H9 (cell line): Measurements from ENCODE around the gene DBNDD1. TPM values are rescaled to one million over a fixed set of nuclear protein-coding genes. Genes with fewer than 3 reads are reported as not detected.

Source experiments
- DNase-seq: peaks from one replicate; pipeline ENCODE4 v3.0.0-alpha.2; 2017
- H2AFZ ChIP-seq: one replicate; pipeline ENCODE4 v1.6.1; 2013; ENCODE audit warnings: mild to moderate bottlenecking, low read length, control low read depth, moderate library complexity
- H2AK5ac ChIP-seq: 2 replicates; pipeline ENCODE4 v1.6.1; 2013; ENCODE audit warnings: low read length, control low read depth, mixed read lengths; ENCODE audit not compliant: insufficient read length
- H2BK120ac ChIP-seq: one replicate; pipeline ENCODE4 v1.6.1; 2013; ENCODE audit warnings: low read depth, mild to moderate bottlenecking, low read length, control low read depth, inconsistent platforms; ENCODE audit not compliant: poor library complexity, severe bottlenecking
- H2BK12ac ChIP-seq: 2 replicates; pipeline ENCODE4 v1.6.1; 2013; ENCODE audit warnings: low read length, control low read depth, mixed read lengths, low read depth; ENCODE audit not compliant: insufficient read length
- H2BK15ac ChIP-seq: 2 replicates; pipeline ENCODE4 v1.6.1; 2013; ENCODE audit warnings: low read depth, low read length, control low read depth
- H2BK20ac ChIP-seq: one replicate; pipeline ENCODE4 v1.6.1; 2013; ENCODE audit warnings: low read depth, mild to moderate bottlenecking, low read length, control low read depth, inconsistent platforms; ENCODE audit not compliant: poor library complexity, severe bottlenecking
- H2BK5ac ChIP-seq: 2 replicates; pipeline ENCODE4 v1.6.1; 2013; ENCODE audit warnings: low read length, control low read depth, mixed read lengths; ENCODE audit not compliant: insufficient read length
- H3K14ac ChIP-seq: 2 replicates; pipeline ENCODE4 v1.6.1; 2013; ENCODE audit warnings: low read length, control low read depth; ENCODE audit not compliant: insufficient read depth
- H3K18ac ChIP-seq: 2 replicates; pipeline ENCODE4 v1.6.1; 2013; ENCODE audit warnings: low read depth, mild to moderate bottlenecking, mixed read lengths, low read length, control low read depth; ENCODE audit not compliant: insufficient read length
- H3K23ac ChIP-seq: 2 replicates; pipeline ENCODE4 v1.6.1; 2013; ENCODE audit warnings: low read length, control low read depth, mixed read lengths, low read depth; ENCODE audit not compliant: insufficient read length
- H3K23me2 ChIP-seq: 2 replicates; pipeline ENCODE4 v1.6.1; 2013; ENCODE audit warnings: low read depth, mild to moderate bottlenecking, mixed read lengths, low read length, control low read depth; ENCODE audit not compliant: insufficient read length, poor library complexity, severe bottlenecking
- H3K27ac ChIP-seq: 2 replicates; pipeline ENCODE4 v1.5.1; 2013; ENCODE audit warnings: low read length, control low read depth, mixed read lengths, low read depth; ENCODE audit not compliant: insufficient read length
- H3K27me3 ChIP-seq: 2 replicates; pipeline ENCODE4 v1.6.1; 2013; ENCODE audit warnings: low read length, control low read depth, inconsistent platforms; ENCODE audit not compliant: insufficient read depth
- H3K4ac ChIP-seq: 2 replicates; pipeline ENCODE4 v1.6.1; 2013; ENCODE audit warnings: low read depth, mild to moderate bottlenecking, control low read depth, inconsistent platforms, low read length, moderate library complexity
- H3K4me1 ChIP-seq: 2 replicates; pipeline ENCODE4 v1.6.1; 2013; ENCODE audit warnings: low read length, control low read depth, inconsistent platforms; ENCODE audit not compliant: insufficient read depth
- H3K4me2 ChIP-seq: 2 replicates; pipeline ENCODE4 v1.6.1; 2013; ENCODE audit warnings: low read length, control low read depth, mixed read lengths; ENCODE audit not compliant: insufficient read length, insufficient read depth
- H3K56ac ChIP-seq: 2 replicates; pipeline ENCODE4 v1.6.1; 2013; ENCODE audit warnings: low read depth, mild to moderate bottlenecking, mixed read lengths, low read length, control low read depth; ENCODE audit not compliant: insufficient read length
- H3K79me1 ChIP-seq: 2 replicates; pipeline ENCODE4 v1.6.1; 2013; ENCODE audit warnings: low read depth, mild to moderate bottlenecking, moderate library complexity, low read length, control low read depth, inconsistent platforms; ENCODE audit not compliant: insufficient read depth, poor library complexity, severe bottlenecking
- H3K79me2 ChIP-seq: 2 replicates; pipeline ENCODE4 v1.6.1; 2013; ENCODE audit warnings: low read length, control low read depth, inconsistent platforms; ENCODE audit not compliant: insufficient read depth
- H3K9ac ChIP-seq: 2 replicates; pipeline ENCODE4 v1.6.1; 2013; ENCODE audit warnings: low read length, control low read depth, mixed read lengths; ENCODE audit not compliant: insufficient read length; ENCODE audit errors: extremely low read depth
- H3K9me3 ChIP-seq: one replicate; pipeline ENCODE4 v1.6.1; 2013; ENCODE audit warnings: low read depth, low read length, inconsistent platforms; ENCODE audit not compliant: control insufficient read depth
- H3T11ph ChIP-seq: one replicate; pipeline ENCODE4 v1.6.1; 2013; ENCODE audit warnings: mild to moderate bottlenecking, low read length, control low read depth, inconsistent platforms
- H4K20me1 ChIP-seq: one replicate; pipeline ENCODE4 v1.6.1; 2013; ENCODE audit not compliant: control insufficient read depth, insufficient read length, insufficient read depth
- H4K5ac ChIP-seq: 2 replicates; pipeline ENCODE4 v1.6.1; 2013; ENCODE audit warnings: low read depth, mild to moderate bottlenecking, mixed read lengths, low read length, control low read depth; ENCODE audit not compliant: insufficient read length
- H4K8ac ChIP-seq: replicated peaks from 2 replicates; pipeline ENCODE4 v1.6.1; 2013; ENCODE audit warnings: low read length, control low read depth, mixed read lengths, low read depth; ENCODE audit not compliant: insufficient read length
- H4K91ac ChIP-seq: 2 replicates; pipeline ENCODE4 v1.6.1; 2013; ENCODE audit warnings: low read depth, mild to moderate bottlenecking, moderate library complexity, mixed read lengths, low read length, control low read depth; ENCODE audit not compliant: insufficient read length
- H3K27ac Mint-ChIP-seq, 3 experiments: 2 replicates in 2 of 3; 3 replicates in 1 of 3; pipeline ENCODE4 v1.8.0; 2020 to 2021; ENCODE audit warnings: mixed read lengths in 3 of 3, mild to moderate bottlenecking in 1 of 3, moderate library complexity in 1 of 3
- H3K27me3 Mint-ChIP-seq: 2 replicates; pipeline ENCODE4 v1.8.0; 2021; ENCODE audit warnings: low read depth, mild to moderate bottlenecking, moderate library complexity, mixed read lengths
- H3K36me3 Mint-ChIP-seq, 3 experiments: 2 replicates in 2 of 3; 3 replicates in 1 of 3; pipeline ENCODE4 v1.8.0; 2020 to 2021; ENCODE audit warnings: low read depth in 3 of 3, mixed read lengths in 3 of 3; ENCODE audit not compliant: insufficient read depth in 1 of 3
- H3K4me1 Mint-ChIP-seq, 2 experiments: 2 replicates each; pipeline ENCODE4 v1.8.0; 2020; ENCODE audit warnings: mixed read lengths in 2 of 2
- H3K4me3 Mint-ChIP-seq, 2 experiments: 2 replicates in 1 of 2; 3 replicates in 1 of 2; pipeline ENCODE4 v1.8.0; 2020 to 2021; ENCODE audit warnings: mild to moderate bottlenecking in 2 of 2, mixed read lengths in 2 of 2, moderate library complexity in 1 of 2
- H3K9me3 Mint-ChIP-seq, 2 experiments: 2 replicates in 1 of 2; 3 replicates in 1 of 2; pipeline ENCODE4 v1.8.0; 2020; ENCODE audit warnings: mild to moderate bottlenecking in 2 of 2, mixed read lengths in 2 of 2, moderate library complexity in 1 of 2
- CTCF ChIP-seq: fragments of 200-600 bp; sonication (generic); conservative IDR thresholded peaks from 3 replicates; pipeline ENCODE4 v1.8.0; 2021; ENCODE audit warnings: antibody characterized with exemption, mild to moderate bottlenecking
- WGBS: extraction: QIAGEN DNeasy Blood & Tissue Kit; methylation state at CpG from one replicate; pipeline ENCODE4 v1.1.7; 2013; ENCODE audit warnings: missing lambda C conversion rate, low lambda C conversion rate, mixed read lengths; ENCODE audit not compliant: insufficient read length; ENCODE audit errors: extremely low coverage; 5-methylcytosine and 5-hydroxymethylcytosine counted together
- total RNA-seq: library from RNA; stranded (reverse); gene quantifications from 2 replicates; pipeline ENCODE4 v1.2.1, GENCODE V29; 2021

DBNDD1 gene
- total RNA-seq, 1 experiment from 2014 or later: 87.3 TPM

DNA sequence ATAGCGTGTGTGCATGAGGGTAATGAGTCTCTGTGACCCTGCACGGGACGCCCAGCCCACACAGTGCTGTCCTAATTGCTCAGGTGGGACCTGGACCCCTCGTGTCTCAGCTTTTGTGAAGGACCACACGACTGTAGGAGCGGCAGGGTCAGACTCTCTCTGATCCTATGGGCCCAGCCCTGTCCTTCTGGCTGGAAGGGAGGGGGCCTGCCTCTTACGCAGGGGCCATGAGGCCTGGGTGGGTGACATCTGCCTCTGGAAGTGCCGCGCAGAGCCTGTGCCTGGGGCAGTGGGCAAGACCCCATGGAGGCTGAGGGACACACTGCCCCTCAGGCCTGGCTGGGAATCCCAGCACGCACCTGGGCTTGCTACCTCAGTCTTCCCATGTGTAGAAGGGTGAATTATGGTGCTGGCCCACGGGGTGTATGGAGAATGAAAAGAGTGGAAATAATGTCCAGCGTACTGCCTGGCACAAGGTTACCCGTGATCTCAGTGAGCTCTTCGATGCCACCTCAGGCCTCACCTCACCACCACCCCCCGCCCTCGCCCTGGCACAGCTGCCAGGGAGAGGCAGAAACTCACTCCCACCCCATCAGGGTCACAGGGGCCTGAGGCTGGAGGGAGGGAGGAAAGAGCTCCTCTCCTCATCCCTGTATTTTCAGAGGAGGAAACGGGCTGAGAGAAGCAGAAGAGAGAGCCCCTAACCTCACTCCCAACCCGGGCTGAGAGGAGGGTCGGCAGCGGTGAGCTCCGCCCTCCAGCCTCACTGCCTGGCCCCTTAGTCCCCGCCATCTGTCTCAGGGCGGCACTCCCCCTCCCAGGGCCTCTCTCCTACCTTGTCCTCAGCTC is 27.1 kb upstream of the DBNDD1 start:
- Histone ChIP-seq H2BK5ac (no peak overlapping the region), H4K8ac (no peak overlapping the region), H4K91ac (no peak overlapping the region), H3T11ph (no peak overlapping the region), H3K9ac (no peak overlapping the region), H3K9me3 (no peaks in the 10 kb centered on the region), H3K4ac (no peak overlapping the region), H3K27ac (no peak overlapping the region), H3K79me2 (no peaks in the 10 kb centered on the region), H2BK20ac (no peak overlapping the region), H3K56ac (no peak overlapping the region), H4K20me1 (no peaks in the 10 kb centered on the region), H3K27me3 (no peaks in the 10 kb centered on the region), H3K23ac (no peak overlapping the region), H2BK15ac (no peak overlapping the region), H3K18ac (no peak overlapping the region), H3K14ac (no peak overlapping the region; the same call in 1 of the 2 replicates), H3K23me2 (peaks cover 8% of the 10 kb centered on the region), H2BK120ac (no peak overlapping the region), H2AK5ac (no peak overlapping the region), H4K5ac (no peak overlapping the region), H3K79me1 (no peaks in the 10 kb centered on the region), H2AFZ (no peak overlapping the region), H3K4me1 (no peaks in the 10 kb centered on the region), H3K4me2 (peak overlapping the region; percentile 48), H2BK12ac (no peak overlapping the region)
- Mint-ChIP-seq H3K4me3 (peak overlapping the region; percentile 47 to 71), H3K4me1 (peaks cover 8% of the 10 kb centered on the region in 2 experiments), H3K27me3 (no peaks in the 10 kb centered on the region; the same call in 1 of the 2 replicates), H3K36me3 (peaks cover 0 to 22% (median 18%) of the 10 kb centered on the region in 3 experiments; a peak in 4 of 7 replicates), H3K27ac (peak overlapping the region in 1 of 3 experiments; percentile 58; a peak in 1 of 7 replicates), H3K9me3 (no peaks in the 10 kb centered on the region)
- DNase-seq: peak; percentile 96
- no peak for TF ChIP-seq CTCF
- WGBS: no CpG with 5 or more reads among the region's 23 CpGs
